ENCODE data around the gene PACS2. TPM values are rescaled to one million over a fixed set of nuclear protein-coding genes. Genes with fewer than 3 reads are reported as not detected.

PACS2 gene
- polyA plus RNA-seq, 1 of the 3 experiments (the other 2 are of a cell fraction): 42.7 TPM

- H3K4me1 ChIP-seq (ENCODE audit: control insufficient read depth in 1 of 2, insufficient read depth in 2 of 2, low read depth in 1 of 2, low read length in 1 of 2): peaks cover 0 to 18% of the 10 kb centered on the region in 2 experiments; a peak in 1 of 4 replicates
- no peaks in the 10 kb centered on the region for H3K27me3 ChIP-seq (ENCODE audit: insufficient read depth)
- peaks cover 52% of the 10 kb centered on the region; the same call in 1 of the 2 replicates for H3K79me2 ChIP-seq (ENCODE audit: insufficient read depth)
- POLR2A ChIA-PET: no interaction called here
- H2AFZ ChIP-seq (ENCODE audit: low read depth): no peak overlapping the region
- H4K20me1 ChIP-seq (ENCODE audit: insufficient read depth): peaks cover 43% of the 10 kb centered on the region
- CTCF ChIA-PET: interaction anchor here (1.0 to 2.3 kb wide), 6 partner anchors 8 to 84 kb away, joined by 3 to 10 read pairs (median 4); no protein-coding TSS in a partner anchor
- H3K9me2 ChIP-seq: no peaks in the 10 kb centered on the region
- peaks cover 0 to 4% of the 10 kb centered on the region in 2 experiments for H3K36me3 ChIP-seq (replicated peaks in 1 of 2; ENCODE audit: control insufficient read depth in 1 of 2, insufficient read depth in 2 of 2, low read length in 1 of 2)
- no peak for TF ChIP-seq MAX (IDR thresholded peaks at IDR 0.05; ENCODE audit: low read depth)
- no peak for TF ChIP-seq SMC3 (IDR thresholded peaks at IDR 0.05; ENCODE audit: low read depth, low read length)
- TF ChIP-seq TEAD4 (IDR thresholded peaks at IDR 0.05; ENCODE audit: borderline replicate concordance, insufficient read depth): no peak
- no peak for TF ChIP-seq SIN3A (IDR thresholded peaks at IDR 0.05; ENCODE audit: borderline replicate concordance, low read depth, low read length)
- TF ChIP-seq GABPA (IDR thresholded peaks at IDR 0.05; ENCODE audit: low read depth): no peak
- TF ChIP-seq NRF1 (IDR thresholded peaks at IDR 0.05; ENCODE audit: low read depth, low read length): no peak
- no peak for TF ChIP-seq POLR2AphosphoS5 (IDR thresholded peaks at IDR 0.05; ENCODE audit: low read depth, low read length)
- TF ChIP-seq CTCF (IDR thresholded peaks at IDR 0.05): no peak
- TF ChIP-seq JUND (IDR thresholded peaks at IDR 0.05): no peak
- no peak for TF ChIP-seq RXRA (IDR thresholded peaks at IDR 0.05; ENCODE audit: borderline replicate concordance, low read depth)
- TF ChIP-seq NFIC (IDR thresholded peaks at IDR 0.05; ENCODE audit: borderline replicate concordance): no peak
- no peak for TF ChIP-seq FOXJ3 (CRISPR knock-in tag; IDR thresholded peaks at IDR 0.05)
- no peak for TF ChIP-seq PBX3 (IDR thresholded peaks at IDR 0.05)
- no peak for TF ChIP-seq FOXM1 (IDR thresholded peaks at IDR 0.05; ENCODE audit: low read depth)
- no peaks in the 10 kb centered on the region for H3K9me3 ChIP-seq
- no peak overlapping the region for H3K4me2 ChIP-seq
- no peak overlapping the region; a peak in 1 of 4 replicates for H3K27ac ChIP-seq (ENCODE audit: low read depth in 2 of 2, low read length in 1 of 2)
- WGBS (ENCODE audit: low lambda C conversion rate): 95% methylated on average over 8 of the region's 10 CpGs
- H3K4me3 ChIP-seq (ENCODE audit: low read depth in 2 of 2, low read length in 1 of 2): no peak overlapping the region
- H3K9ac ChIP-seq: no peak overlapping the region
- DNase-seq: no peak
- H3F3A ChIP-seq (replicated peaks; ENCODE audit: insufficient read depth): no peaks in the 10 kb centered on the region
Measured at GRCh38 chr14:105283028-105283427, 31.5 kb upstream of the PACS2 start.

- ChIA-PET CTCF (interaction anchor here (1.0 kb wide), 1 partner anchor 80 kb away, joined by 3 read pairs; no protein-coding TSS in a partner anchor), POLR2A (no interaction called here)
- Histone ChIP-seq H3K27me3 (ENCODE audit: insufficient read depth) (no peaks in the 10 kb centered on the region), H3K4me1 (ENCODE audit: control insufficient read depth in 1 of 2, insufficient read depth in 2 of 2, low read depth in 1 of 2, low read length in 1 of 2) (peaks cover 0 to 18% of the 10 kb centered on the region in 2 experiments; a peak in 1 of 4 replicates), H3K4me3 (ENCODE audit: low read depth in 2 of 2, low read length in 1 of 2) (no peak overlapping the region), H3K9me3 (no peaks in the 10 kb centered on the region), H3K9ac (no peak overlapping the region), H4K20me1 (ENCODE audit: insufficient read depth) (peaks cover 41% of the 10 kb centered on the region), H3K79me2 (ENCODE audit: insufficient read depth) (peaks cover 44% of the 10 kb centered on the region; the same call in 1 of the 2 replicates), H3K9me2 (no peaks in the 10 kb centered on the region), H3F3A (replicated peaks; ENCODE audit: insufficient read depth) (no peaks in the 10 kb centered on the region), H3K27ac (ENCODE audit: low read depth in 2 of 2, low read length in 1 of 2) (no peak overlapping the region; a peak in 1 of 4 replicates), H2AFZ (ENCODE audit: low read depth) (no peak overlapping the region), H3K4me2 (no peak overlapping the region), H3K36me3 (replicated peaks in 1 of 2; ENCODE audit: control insufficient read depth in 1 of 2, insufficient read depth in 2 of 2, low read length in 1 of 2) (peaks cover 0 to 4% of the 10 kb centered on the region in 2 experiments)
- DNase-seq: no peak
- WGBS (ENCODE audit: low lambda C conversion rate): 94% methylated on average over 15 of the region's 15 CpGs
- TF ChIP-seq TEAD4 (IDR thresholded peaks at IDR 0.05; ENCODE audit: borderline replicate concordance, insufficient read depth) (no peak), NFIC (IDR thresholded peaks at IDR 0.05; ENCODE audit: borderline replicate concordance) (no peak), FOXJ3 (CRISPR knock-in tag; IDR thresholded peaks at IDR 0.05) (no peak), ZBTB33 (IDR thresholded peaks at IDR 0.05; ENCODE audit: borderline replicate concordance, low read depth) (no peak), PBX3 (IDR thresholded peaks at IDR 0.05) (no peak), RAD21 (IDR thresholded peaks at IDR 0.05; ENCODE audit: low read length) (no peak), FOXM1 (IDR thresholded peaks at IDR 0.05; ENCODE audit: low read depth) (no peak), GATA2 (CRISPR knock-in tag; IDR thresholded peaks at IDR 0.05) (no peak), RFX5 (IDR thresholded peaks at IDR 0.05; ENCODE audit: low read length) (no peak), USF1 (IDR thresholded peaks at IDR 0.05; ENCODE audit: borderline replicate concordance, low read depth) (no peak), POLR2AphosphoS5 (IDR thresholded peaks at IDR 0.05; ENCODE audit: low read depth, low read length) (no peak), FOSL2 (IDR thresholded peaks at IDR 0.05; ENCODE audit: borderline replicate concordance, low read depth) (no peak), MAX (IDR thresholded peaks at IDR 0.05; ENCODE audit: low read depth) (no peak)
Measured at GRCh38 chr14:105283899-105284298, 30.6 kb upstream of the PACS2 start.

Measured in SK-N-SH (cell line).